ENCODE results near the gene PCLO. TPM values are rescaled to one million over a fixed set of nuclear protein-coding genes. Genes with fewer than 3 reads are reported as not detected.

Gene PCLO
- polyA plus RNA-seq, 1 donor (not counting 4 experiments of a cell fraction or from before 2014, with no cell fraction given), result 1.8 TPM

DNA sequence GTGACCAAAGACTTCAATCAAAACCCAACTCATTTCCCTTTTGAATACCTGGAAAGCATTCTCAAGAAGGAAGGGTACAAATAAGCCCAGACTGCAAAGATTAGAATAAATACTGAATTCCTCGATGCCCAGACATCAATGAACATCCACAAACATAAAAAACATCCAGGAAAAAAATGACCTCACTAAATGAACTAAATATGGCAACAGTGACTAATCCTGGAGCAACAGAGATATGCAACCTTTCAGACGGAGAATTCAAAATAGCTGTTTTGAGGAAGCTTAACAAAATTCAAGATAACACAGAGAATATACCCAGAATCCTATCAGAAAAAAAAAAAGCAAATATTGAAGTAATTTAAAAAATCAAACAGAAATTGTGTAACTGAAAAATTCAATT lies 43.2 kb downstream of the PCLO start:
- TF ChIP-seq, protein P1, sequence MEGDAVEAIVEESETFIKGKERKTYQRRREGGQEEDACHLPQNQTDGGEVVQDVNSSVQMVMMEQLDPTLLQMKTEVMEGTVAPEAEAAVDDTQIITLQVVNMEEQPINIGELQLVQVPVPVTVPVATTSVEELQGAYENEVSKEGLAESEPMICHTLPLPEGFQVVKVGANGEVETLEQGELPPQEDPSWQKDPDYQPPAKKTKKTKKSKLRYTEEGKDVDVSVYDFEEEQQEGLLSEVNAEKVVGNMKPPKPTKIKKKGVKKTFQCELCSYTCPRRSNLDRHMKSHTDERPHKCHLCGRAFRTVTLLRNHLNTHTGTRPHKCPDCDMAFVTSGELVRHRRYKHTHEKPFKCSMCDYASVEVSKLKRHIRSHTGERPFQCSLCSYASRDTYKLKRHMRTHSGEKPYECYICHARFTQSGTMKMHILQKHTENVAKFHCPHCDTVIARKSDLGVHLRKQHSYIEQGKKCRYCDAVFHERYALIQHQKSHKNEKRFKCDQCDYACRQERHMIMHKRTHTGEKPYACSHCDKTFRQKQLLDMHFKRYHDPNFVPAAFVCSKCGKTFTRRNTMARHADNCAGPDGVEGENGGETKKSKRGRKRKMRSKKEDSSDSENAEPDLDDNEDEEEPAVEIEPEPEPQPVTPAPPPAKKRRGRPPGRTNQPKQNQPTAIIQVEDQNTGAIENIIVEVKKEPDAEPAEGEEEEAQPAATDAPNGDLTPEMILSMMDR (optimal IDR thresholded peaks at IDR 0.05 in 1 of 3, IDR thresholded peaks at IDR 0.05 in 1 of 3, conservative IDR thresholded peaks at IDR 0.05 in 1 of 3; ENCODE audit: extremely low read depth in 1 of 3, insufficient read depth in 2 of 3, low read length in 3 of 3), result no peak
- TF ChIP-seq EZH2 (IDR thresholded peaks at IDR 0.05; ENCODE audit: low read length), result no peak
- no peaks in the 10 kb centered on the region for H3K36me3 ChIP-seq (ENCODE audit: control insufficient read depth in 2 of 2, extremely low read depth in 1 of 2, insufficient read depth in 2 of 2, low read length in 2 of 2)
- no peaks in the 10 kb centered on the region for H3K4me1 ChIP-seq (ENCODE audit: control insufficient read depth, extremely low read depth, insufficient read depth, low read length)
- dilution Hi-C loops (cut with MboI; ENCODE audit: extremely low pct_ligation_motif_present, low sequenced_read_pairs), result no loop called here
- no peak overlapping the region for H3K4me3 ChIP-seq (ENCODE audit: control insufficient read depth in 2 of 3, extremely low read depth in 1 of 3, insufficient read depth in 2 of 3, low read depth in 1 of 3, low read length in 3 of 3)
- H4K20me1 ChIP-seq (ENCODE audit: control insufficient read depth, extremely low read depth, insufficient read depth, low read length), result no peaks in the 10 kb centered on the region
- no peak for FAIRE-seq
- H3K79me2 ChIP-seq (ENCODE audit: control insufficient read depth, insufficient read depth, low read length), result no peaks in the 10 kb centered on the region
- DNase-seq (ENCODE audit: low read depth, low spot score), result no peak
- no peak overlapping the region for H3K9ac ChIP-seq (ENCODE audit: control insufficient read depth, extremely low read depth, insufficient read depth, low read length)
- no peaks in the 10 kb centered on the region for H3K27me3 ChIP-seq (ENCODE audit: control insufficient read depth, extremely low read depth, insufficient read depth, low read length)
- no peaks in the 10 kb centered on the region for H3K9me3 ChIP-seq (ENCODE audit: control insufficient read depth, low read depth, low read length)
- H3K4me2 ChIP-seq (ENCODE audit: control insufficient read depth, extremely low read depth, insufficient read depth, low read depth, low read length), result no peak overlapping the region
- no peak overlapping the region for H2AFZ ChIP-seq (ENCODE audit: control insufficient read depth, low read length)
- no peaks in the 10 kb centered on the region for H3K9me1 ChIP-seq (ENCODE audit: control insufficient read depth, extremely low read depth, insufficient read depth, low read length)
- no peak overlapping the region for H3K27ac ChIP-seq (ENCODE audit: control insufficient read depth, insufficient read depth, low read length)

DNA sequence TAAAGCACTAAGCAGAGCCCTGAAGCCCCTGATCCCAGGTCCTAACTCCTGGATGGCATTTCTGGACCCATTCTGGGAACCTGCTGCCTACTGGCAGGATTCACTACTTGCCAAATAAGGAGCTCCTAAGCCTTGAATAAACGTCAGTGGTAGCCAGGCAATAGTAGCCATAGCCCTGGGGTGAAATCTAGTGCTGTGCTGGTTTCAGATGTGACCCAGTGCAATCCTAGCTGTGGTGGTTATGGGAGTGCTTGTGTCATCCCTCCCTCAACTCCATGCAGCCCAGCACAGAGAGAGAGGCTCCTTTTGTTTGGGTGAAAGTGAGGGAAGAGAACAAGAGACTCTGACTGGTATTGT lies 43.7 kb downstream of the PCLO start:
- no peak for DNase-seq (ENCODE audit: low read depth, low spot score)
- Histone ChIP-seq H3K9ac (ENCODE audit: control insufficient read depth, extremely low read depth, insufficient read depth, low read length) (no peak overlapping the region), H3K79me2 (ENCODE audit: control insufficient read depth, insufficient read depth, low read length) (no peaks in the 10 kb centered on the region), H3K27ac (ENCODE audit: control insufficient read depth, insufficient read depth, low read length) (no peak overlapping the region), H2AFZ (ENCODE audit: control insufficient read depth, low read length) (no peak overlapping the region), H3K9me1 (ENCODE audit: control insufficient read depth, extremely low read depth, insufficient read depth, low read length) (no peaks in the 10 kb centered on the region), H3K36me3 (ENCODE audit: control insufficient read depth in 2 of 2, extremely low read depth in 1 of 2, insufficient read depth in 2 of 2, low read length in 2 of 2) (no peaks in the 10 kb centered on the region), H3K9me3 (ENCODE audit: control insufficient read depth, low read depth, low read length) (no peaks in the 10 kb centered on the region), H3K4me1 (ENCODE audit: control insufficient read depth, extremely low read depth, insufficient read depth, low read length) (no peaks in the 10 kb centered on the region), H3K4me2 (ENCODE audit: control insufficient read depth, extremely low read depth, insufficient read depth, low read depth, low read length) (no peak overlapping the region), H4K20me1 (ENCODE audit: control insufficient read depth, extremely low read depth, insufficient read depth, low read length) (no peaks in the 10 kb centered on the region), H3K4me3 (ENCODE audit: control insufficient read depth in 2 of 3, extremely low read depth in 1 of 3, insufficient read depth in 2 of 3, low read depth in 1 of 3, low read length in 3 of 3) (no peak overlapping the region), H3K27me3 (ENCODE audit: control insufficient read depth, extremely low read depth, insufficient read depth, low read length) (no peaks in the 10 kb centered on the region)
- dilution Hi-C loops (cut with MboI; ENCODE audit: extremely low pct_ligation_motif_present, low sequenced_read_pairs), result no loop called here
- TF ChIP-seq, protein P1 (optimal IDR thresholded peaks at IDR 0.05 in 1 of 3, IDR thresholded peaks at IDR 0.05 in 1 of 3, conservative IDR thresholded peaks at IDR 0.05 in 1 of 3; ENCODE audit: extremely low read depth in 1 of 3, insufficient read depth in 2 of 3, low read length in 3 of 3), result no peak
- no peak for TF ChIP-seq EZH2 (IDR thresholded peaks at IDR 0.05; ENCODE audit: low read length)
- no peak for FAIRE-seq

Measured in keratinocyte (primary cell).